T-helper 2 cell treated with Interferon-gamma antibody and Interleukin-4, amounts not matched to agents 5 μg/mL and 100 μg/mL, for 36 hours (primary cell): ENCODE data around the gene TSKU.

Experiments used
- DNase-seq: peaks from one replicate; pipeline ENCODE4 v3.0.0; 2021; ENCODE audit warnings: low spot score
- H3K27ac Mint-ChIP-seq: one replicate; pipeline ENCODE4 v1.8.0; 2021; ENCODE audit warnings: mild to moderate bottlenecking, mixed read lengths
- H3K27me3 Mint-ChIP-seq: one replicate; pipeline ENCODE4 v1.8.0; 2021; ENCODE audit warnings: low read depth, mixed read lengths
- H3K36me3 Mint-ChIP-seq: one replicate; pipeline ENCODE4 v1.8.0; 2021; ENCODE audit warnings: low read depth, mixed read lengths
- H3K4me1 Mint-ChIP-seq: one replicate; pipeline ENCODE4 v1.8.0; 2021; ENCODE audit warnings: low read depth, mixed read lengths
- H3K4me3 Mint-ChIP-seq: one replicate; pipeline ENCODE4 v1.8.0; 2022; ENCODE audit warnings: mild to moderate bottlenecking, moderate library complexity, mixed read lengths
- H3K9me3 Mint-ChIP-seq: one replicate; pipeline ENCODE4 v1.8.0; 2021; ENCODE audit warnings: mixed read lengths

The TSKU gene

DNA sequence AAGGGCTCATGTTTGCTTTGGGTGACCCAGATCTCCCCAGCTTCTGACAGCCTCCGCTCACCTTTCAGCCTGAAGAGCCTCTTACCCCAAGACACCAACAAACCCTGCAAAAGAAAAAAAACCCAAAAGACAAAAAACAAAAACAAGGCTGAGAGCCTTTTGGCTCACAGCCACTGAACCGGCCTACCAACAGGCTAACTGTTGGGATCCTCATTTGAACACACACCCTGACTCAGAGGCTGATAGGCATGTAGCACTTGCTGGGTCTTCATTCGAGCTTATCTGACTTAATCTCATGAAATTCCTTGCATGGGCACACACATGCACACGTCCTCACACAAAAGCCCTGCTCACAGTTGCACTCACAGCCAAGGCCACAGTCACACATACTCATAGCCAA, 22.9 kb upstream of the TSKU start:
- H3K36me3 Mint-ChIP-seq, result no peaks in the 10 kb centered on the region
- H3K4me1 Mint-ChIP-seq, result no peaks in the 10 kb centered on the region
- H3K27ac Mint-ChIP-seq, result no peak overlapping the region
- H3K9me3 Mint-ChIP-seq, result no peaks in the 10 kb centered on the region
- no peak for DNase-seq
- H3K27me3 Mint-ChIP-seq, result peaks cover 2% of the 10 kb centered on the region
- no peak overlapping the region for H3K4me3 Mint-ChIP-seq

DNA sequence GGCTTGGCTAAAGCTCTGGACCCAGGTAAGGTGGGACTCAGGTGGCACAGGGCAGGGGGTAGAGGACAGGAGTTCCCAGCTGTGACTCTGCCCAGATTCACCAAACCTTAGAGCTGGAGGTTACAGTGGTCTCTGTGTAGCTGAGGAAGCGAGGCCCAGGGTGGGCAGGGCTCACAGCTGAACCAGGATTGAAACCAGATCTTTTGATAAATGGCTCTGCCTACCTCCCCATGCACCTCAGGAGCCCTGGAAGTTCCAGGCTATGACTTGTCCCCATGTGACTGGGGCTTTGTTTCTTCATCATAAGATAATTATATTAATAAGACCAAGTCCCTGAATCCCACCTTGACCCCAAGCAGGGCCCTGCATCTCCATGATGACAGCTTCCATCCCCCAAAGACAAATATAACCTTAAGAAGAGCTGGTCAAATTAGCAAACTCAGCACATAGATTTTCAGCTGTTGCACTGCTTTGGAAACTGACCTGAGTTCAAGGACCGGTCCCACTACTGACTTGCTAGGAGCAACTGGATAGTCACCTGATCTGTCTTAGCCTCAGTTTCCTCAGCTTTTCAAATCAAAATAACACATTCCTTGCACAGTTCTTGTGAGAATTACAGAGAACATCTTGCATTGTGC, 21.3 kb upstream of the TSKU start:
- Mint-ChIP-seq H3K27me3 (no peaks in the 10 kb centered on the region), H3K27ac (no peak overlapping the region), H3K4me3 (no peak overlapping the region), H3K36me3 (no peaks in the 10 kb centered on the region), H3K4me1 (peaks cover 2% of the 10 kb centered on the region), H3K9me3 (no peaks in the 10 kb centered on the region)
- DNase-seq, result no peak

DNA sequence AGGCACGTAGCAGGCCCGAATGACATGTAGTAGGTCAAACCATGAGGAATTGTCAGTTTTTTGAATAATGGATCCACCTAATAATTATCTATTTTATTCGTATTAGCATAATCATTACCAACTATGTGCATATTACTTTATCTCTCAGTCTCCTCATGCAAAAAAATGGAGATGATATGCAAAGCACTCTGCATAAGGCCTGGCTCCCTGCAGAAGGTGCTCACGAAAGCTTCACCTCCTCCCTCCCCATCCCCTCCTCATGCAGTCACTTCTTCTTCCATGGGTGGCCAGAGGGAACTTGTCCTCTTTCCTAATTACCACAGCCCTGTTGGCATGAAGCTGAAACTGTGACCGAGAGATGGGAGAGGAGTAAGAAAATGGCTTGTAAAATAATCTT, 20.8 kb upstream of the TSKU start:
- H3K36me3 Mint-ChIP-seq, result no peaks in the 10 kb centered on the region
- no peak overlapping the region for H3K4me3 Mint-ChIP-seq

DNA sequence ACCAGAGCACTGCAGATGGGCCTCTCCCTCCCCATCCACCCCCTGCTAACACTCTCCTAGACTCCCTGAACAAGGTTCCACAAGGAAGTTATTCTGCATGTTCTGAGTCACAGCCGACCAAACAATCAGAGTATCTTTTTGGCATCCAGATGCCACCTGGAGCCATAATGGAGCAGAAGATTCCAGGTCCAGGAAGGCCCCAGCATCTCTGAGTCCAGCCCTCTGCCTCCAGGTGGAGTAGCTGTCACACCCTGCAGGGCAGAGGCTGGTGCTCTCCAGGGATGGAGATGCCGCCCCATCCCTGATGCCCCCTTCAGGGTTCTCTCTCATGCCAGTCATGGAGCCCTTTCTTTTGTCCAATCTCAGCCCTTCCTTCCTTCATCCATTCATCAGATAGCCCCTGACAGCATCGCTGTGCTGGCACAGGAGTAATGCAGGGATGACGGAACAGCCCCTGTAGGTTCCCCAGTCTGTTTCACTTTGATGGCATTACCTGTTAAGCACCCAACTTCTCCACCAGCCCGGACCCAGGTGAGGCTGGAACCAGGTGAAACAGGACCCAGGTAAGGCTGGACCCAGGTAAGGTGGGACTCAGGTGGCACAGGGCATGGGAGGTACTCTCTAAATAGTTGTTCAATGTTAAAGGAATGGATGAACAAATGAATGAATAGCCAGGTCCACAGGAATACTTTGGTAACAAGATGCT, 20.1 kb upstream of the TSKU start:
- Mint-ChIP-seq H3K36me3 (no peaks in the 10 kb centered on the region), H3K27ac (no peak overlapping the region), H3K27me3 (no peaks in the 10 kb centered on the region), H3K4me1 (peaks cover 12% of the 10 kb centered on the region), H3K9me3 (no peaks in the 10 kb centered on the region), H3K4me3 (no peak overlapping the region)
- DNase-seq, result no peak

More for the DNA sequence above, 20.8 kb upstream of the TSKU start:
- Mint-ChIP-seq H3K27me3 (no peaks in the 10 kb centered on the region), H3K4me1 (peaks cover 7% of the 10 kb centered on the region), H3K27ac (no peak overlapping the region), H3K9me3 (no peaks in the 10 kb centered on the region)
- DNase-seq, result no peak

DNA sequence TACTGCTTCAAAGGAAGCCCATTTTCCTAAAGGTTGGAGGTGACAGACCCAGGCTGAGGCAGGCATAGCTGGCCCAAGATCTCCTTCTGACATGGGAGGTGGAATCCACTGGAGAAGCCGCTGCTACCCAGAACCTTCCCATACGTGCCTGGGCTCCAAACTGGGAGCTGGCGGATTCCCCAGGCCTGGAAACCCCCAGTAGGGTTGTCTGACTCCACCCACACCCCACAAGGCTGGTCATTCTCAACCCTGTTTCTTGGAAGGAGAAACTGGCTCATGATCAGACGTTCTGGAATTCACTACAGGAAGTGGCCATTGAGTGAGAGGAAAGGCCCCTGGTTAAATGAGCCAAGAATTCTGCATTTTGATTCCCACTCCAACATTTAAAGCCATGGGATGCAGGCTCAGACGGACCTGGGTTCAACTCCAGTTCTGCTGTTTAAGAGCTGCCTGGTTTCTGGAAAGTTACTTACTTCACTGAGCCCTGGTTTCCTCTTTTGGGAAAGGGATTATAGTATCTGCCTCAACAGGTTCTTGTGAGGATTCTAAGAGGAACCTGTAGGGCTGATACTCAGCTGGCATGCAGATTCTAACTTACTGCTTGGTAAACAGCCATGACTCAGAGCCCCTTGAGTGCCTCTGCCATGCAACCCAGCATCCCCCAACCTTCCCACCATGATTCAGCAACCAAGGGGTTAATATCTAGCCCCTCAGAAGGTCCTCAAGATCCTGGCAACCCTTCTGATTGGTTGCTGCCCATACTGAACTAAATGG, 19.4 kb upstream of the TSKU start:
- H3K27me3 Mint-ChIP-seq, result no peaks in the 10 kb centered on the region
- no peaks in the 10 kb centered on the region for H3K9me3 Mint-ChIP-seq
- no peak overlapping the region for H3K4me3 Mint-ChIP-seq
- H3K27ac Mint-ChIP-seq, result no peak overlapping the region
- no peak for DNase-seq
- H3K36me3 Mint-ChIP-seq, result no peaks in the 10 kb centered on the region
- peaks cover 16% of the 10 kb centered on the region for H3K4me1 Mint-ChIP-seq

DNA sequence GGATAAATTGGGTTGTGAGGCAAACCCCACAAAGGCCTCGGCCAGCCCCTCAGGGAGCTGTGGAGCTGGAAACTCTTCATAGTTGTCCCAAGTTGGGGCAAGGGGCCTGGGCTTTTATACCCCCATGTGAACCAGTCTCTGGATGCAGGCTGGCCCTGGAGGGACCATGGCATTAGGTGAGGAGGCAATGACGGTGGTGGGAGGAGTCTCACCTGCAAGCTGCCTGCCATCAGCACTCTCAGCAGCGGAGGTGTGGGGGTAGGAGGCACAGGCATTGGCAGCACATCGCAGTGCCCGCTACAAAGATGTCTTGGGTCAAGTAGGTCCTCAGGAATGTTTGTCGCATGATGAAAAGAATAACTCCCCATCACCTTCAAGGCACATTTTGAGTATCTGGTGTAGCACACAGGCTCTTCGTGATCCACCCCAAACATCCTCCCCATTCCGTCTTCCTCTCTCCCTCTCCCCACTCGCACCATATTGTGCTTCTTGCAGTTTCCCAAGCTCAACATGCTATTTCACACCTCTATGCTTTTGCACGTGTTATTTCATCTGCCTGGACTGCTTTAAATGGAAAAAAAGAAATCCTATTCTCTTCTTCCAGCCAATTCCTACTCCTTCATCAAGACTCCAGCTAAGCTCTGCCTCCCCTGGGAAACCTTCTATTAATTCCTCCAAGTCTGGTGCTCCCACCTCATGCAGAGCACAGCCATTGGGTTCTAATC, 18.1 kb upstream of the TSKU start:
- no peak for DNase-seq
- no peak overlapping the region for H3K4me3 Mint-ChIP-seq
- H3K36me3 Mint-ChIP-seq, result no peaks in the 10 kb centered on the region
- no peak overlapping the region for H3K27ac Mint-ChIP-seq
- no peaks in the 10 kb centered on the region for H3K27me3 Mint-ChIP-seq
- peaks cover 18% of the 10 kb centered on the region for H3K4me1 Mint-ChIP-seq
- no peaks in the 10 kb centered on the region for H3K9me3 Mint-ChIP-seq

DNA sequence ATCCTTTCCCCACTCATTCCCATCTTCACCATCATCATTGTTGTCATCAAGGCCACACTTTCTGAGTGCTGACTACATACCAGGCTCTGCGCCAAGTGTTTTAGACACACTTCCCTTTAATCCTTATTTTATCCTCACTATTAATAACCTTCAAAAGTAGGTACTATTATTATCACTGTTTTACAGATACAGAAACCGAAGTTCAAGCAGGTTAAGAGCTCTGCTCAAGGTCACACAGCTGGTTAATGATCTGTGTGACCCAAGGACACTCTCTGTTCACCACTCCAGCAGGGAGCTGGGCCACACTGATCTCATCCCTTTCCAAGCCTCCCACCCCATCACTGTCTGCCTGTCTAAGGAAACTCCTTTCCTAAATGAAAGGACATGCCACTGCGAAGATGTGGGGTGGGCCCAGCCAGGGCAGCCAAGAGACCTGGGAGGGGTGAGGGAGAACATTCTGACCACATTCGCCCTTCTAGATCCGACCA, 17.2 kb upstream of the TSKU start:
- H3K36me3 Mint-ChIP-seq, result no peaks in the 10 kb centered on the region
- peaks cover 22% of the 10 kb centered on the region for H3K4me1 Mint-ChIP-seq
- DNase-seq, result no peak
- H3K27ac Mint-ChIP-seq, result no peak overlapping the region
- H3K9me3 Mint-ChIP-seq, result no peaks in the 10 kb centered on the region
- H3K4me3 Mint-ChIP-seq, result no peak overlapping the region
- no peaks in the 10 kb centered on the region for H3K27me3 Mint-ChIP-seq

DNA sequence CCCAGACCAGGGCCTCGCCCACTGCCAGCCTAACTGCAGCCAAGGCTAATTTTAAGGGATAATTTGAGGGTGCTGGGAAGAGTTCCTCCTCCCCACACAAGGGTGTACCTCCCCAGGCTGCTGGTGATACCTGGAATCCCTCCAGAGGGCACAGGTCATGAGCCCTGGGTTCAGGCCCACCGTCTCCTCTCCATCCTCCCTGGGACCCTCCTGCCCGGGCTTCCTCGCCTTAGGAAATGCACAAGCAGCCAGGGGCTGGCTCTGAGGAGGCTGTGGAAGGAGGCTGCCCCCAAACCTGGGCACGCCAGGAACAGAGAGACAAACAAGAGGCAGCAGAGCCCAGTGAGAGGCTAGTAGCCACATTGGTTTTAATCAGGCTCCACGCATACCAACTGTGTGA, 16.6 kb upstream of the TSKU start:
- H3K27me3 Mint-ChIP-seq, result no peaks in the 10 kb centered on the region
- DNase-seq, result no peak
- peaks cover 27% of the 10 kb centered on the region for H3K4me1 Mint-ChIP-seq
- H3K9me3 Mint-ChIP-seq, result no peaks in the 10 kb centered on the region
- no peak overlapping the region for H3K4me3 Mint-ChIP-seq
- no peak overlapping the region for H3K27ac Mint-ChIP-seq
- no peaks in the 10 kb centered on the region for H3K36me3 Mint-ChIP-seq

DNA sequence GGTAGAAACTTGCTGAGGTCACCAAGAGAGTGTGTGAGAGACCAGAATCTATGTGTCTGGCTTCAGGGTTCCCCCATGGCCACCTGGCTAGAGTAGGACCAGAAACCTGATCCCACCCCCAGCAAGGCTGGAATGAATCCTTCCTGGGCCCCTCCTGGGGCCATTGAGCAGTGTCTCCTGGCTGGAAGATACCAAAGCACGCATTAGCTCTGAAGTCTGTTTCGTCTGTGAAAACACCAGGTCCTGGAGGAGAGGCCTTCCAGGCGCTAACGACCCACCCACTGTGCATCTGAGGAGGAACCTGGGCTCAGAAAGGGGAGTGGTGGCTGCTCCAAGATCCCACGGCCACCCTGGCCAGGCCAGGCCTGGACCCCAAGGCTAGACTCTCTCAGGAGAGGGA, 15.5 kb upstream of the TSKU start:
- H3K9me3 Mint-ChIP-seq, result no peaks in the 10 kb centered on the region
- H3K36me3 Mint-ChIP-seq, result no peaks in the 10 kb centered on the region
- H3K27me3 Mint-ChIP-seq, result no peaks in the 10 kb centered on the region
- H3K4me3 Mint-ChIP-seq, result peak overlapping the region; percentile 55
- DNase-seq, result no peak
- H3K27ac Mint-ChIP-seq, result no peak overlapping the region
- H3K4me1 Mint-ChIP-seq, result peaks cover 33% of the 10 kb centered on the region

DNA sequence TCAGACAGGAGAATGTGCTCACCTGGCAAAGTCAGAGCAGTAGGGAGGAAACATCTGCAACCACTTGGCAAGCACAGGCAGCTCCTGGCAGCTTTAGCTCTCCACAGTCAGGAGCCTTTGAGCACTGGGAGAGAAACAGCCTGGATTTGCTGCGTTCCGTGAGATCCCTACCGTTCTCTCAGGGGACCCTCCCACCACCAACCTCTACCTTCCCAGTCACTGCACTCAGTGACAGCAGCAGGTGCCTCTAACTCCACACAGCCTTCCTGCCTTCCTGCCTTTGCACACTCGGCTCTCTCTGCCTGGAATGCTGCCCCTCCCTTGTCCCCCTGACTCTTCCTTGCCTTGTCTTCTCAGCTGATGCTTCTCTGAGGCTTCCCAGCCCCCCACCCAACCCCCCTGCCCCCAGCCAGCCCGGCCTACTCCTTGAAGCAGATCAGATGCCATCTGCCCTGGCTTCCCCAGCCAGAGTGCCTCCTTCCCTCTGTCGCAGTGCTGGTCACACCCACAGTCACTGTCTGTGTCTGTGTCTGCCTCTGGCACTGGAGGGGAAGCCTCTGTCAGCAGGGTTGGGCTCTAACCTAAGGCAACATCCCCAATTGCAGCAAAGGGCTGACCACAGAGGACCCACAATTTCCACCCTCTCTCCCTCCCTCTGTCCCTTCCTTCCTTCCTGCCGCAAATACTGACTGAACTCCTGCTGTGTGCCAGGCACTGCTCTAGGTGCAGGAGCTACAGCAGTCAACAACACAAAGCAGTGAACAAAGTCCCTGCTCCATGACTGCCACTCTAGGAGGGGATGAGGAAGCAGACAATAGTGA, 14.9 kb upstream of the TSKU start:
- Mint-ChIP-seq H3K4me1 (peaks cover 33% of the 10 kb centered on the region), H3K9me3 (no peaks in the 10 kb centered on the region), H3K4me3 (peak overlapping the region; percentile 58), H3K27ac (peak overlapping the region; percentile 91), H3K36me3 (no peaks in the 10 kb centered on the region), H3K27me3 (no peaks in the 10 kb centered on the region)
- peak; percentile 28 for DNase-seq

DNA sequence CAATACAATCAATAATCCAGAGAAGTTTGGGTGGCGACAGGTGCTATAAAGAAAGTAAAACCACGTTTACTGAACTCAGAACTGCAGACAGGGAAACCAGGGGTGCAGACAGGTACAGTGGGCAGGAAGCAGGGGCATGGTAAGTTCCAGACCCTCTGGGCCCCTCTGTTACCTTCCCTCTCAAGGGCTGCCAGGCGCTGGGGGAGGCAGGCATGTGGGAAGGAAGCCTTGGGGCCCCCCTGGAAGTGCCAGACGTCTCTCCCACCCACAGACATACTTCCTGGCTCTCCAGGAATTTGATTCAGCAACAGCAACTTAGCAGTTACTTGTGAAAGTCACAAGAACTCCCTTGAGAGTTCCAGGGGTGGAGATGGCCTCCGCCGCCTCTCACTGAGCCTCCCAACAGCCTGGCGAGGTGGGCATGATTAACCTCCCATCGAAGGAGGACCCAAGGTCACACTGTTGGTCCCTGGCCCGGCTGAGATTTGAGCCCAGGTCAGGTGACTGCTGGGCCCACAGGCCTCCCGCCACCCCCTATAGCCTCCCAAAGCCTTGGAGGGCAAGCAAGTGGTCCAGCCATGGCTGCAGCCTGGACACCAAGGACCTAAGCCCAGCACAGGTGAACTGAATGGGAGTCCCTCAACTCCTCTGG, 14.1 kb upstream of the TSKU start:
- Mint-ChIP-seq H3K4me3 (peak overlapping the region; percentile 58), H3K27ac (peak overlapping the region; percentile 91), H3K36me3 (no peaks in the 10 kb centered on the region), H3K9me3 (no peaks in the 10 kb centered on the region), H3K27me3 (no peaks in the 10 kb centered on the region), H3K4me1 (peaks cover 33% of the 10 kb centered on the region)
- DNase-seq, result no peak

DNA sequence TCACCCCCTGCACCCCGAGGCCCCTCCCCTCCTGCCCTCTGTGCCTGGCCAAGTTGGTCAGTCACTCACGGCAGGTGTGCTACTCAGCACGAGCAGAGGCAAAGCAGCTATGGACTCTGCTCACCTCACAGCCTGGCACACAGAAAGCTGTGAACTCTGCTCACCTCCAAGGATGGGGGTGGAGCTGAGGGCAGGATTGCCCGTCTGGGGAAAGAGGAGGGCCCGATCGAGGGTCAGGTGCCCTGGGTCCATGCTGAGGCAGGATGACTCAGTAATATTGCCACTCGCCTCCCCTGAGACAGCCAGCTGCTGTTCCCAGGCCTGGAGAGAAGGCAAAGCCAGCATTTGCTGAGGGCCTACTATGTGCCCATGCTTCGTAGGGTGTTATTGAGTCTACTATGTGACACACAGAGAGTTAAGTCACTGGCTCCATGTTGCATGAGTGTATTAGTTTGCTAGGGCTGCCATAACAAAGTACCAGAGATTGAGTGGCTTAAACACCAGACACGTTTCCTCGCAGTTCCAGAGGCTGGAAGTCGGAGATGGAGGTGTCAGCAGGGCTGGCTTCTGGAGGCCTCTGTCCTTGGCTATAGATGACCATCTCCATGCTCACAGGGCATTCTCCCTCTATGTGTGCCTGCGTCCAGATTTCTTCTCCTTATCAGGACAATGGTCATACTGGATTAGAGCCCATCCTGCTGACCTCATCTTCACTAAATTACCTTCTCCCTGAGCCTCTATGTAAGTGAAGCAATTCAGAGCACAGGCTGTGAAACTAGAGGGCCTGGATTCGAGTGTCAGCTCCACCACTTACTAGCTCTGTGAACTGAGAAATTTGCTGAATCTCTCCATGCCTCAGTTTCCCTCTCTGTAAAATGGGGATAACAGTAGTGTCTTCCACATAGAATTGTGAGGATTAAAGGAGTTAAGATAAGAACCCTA, 13.2 kb upstream of the TSKU start:
- Mint-ChIP-seq H3K4me3 (no peak overlapping the region), H3K27ac (no peak overlapping the region)

More for the DNA sequence above, 13.2 kb upstream of the TSKU start:
- no peak for DNase-seq
- Mint-ChIP-seq H3K4me1 (peaks cover 34% of the 10 kb centered on the region), H3K36me3 (no peaks in the 10 kb centered on the region), H3K9me3 (no peaks in the 10 kb centered on the region), H3K27me3 (no peaks in the 10 kb centered on the region)
